Stimulated activated CD4-positive, alpha-beta T cell treated with anti-CD3 and anti-CD28 coated beads, Interleukin-4, amount 100 ng/mL, for 24 hours (primary cell): ENCODE results near the gene NHERF1.

ENCODE experiments used
- DNase-seq: peaks from one replicate; pipeline ENCODE4 v3.0.0-alpha.2; 2020

The NHERF1 gene

GRCh38 chr17:74733365-74734122 lies 14.9 kb upstream of the NHERF1 start:
- DNase-seq: no peak

GRCh38 chr17:74734256-74734655 lies 14.2 kb upstream of the NHERF1 start:
- no peak for DNase-seq

GRCh38 chr17:74736513-74737298 lies 11.7 kb upstream of the NHERF1 start, which contains the start of gene RAB37:
Gene RAB37 (plus strand): TSS chr17:74737256. CDS start chr17:74737273, 17 bp downstream.
- no peak for DNase-seq

GRCh38 chr17:74737299-74738050 lies 11.0 kb upstream of the NHERF1 start:
- peak; percentile 48 for DNase-seq

GRCh38 chr17:74738051-74738996 lies 10.1 kb upstream of the NHERF1 start:
- peak; percentile 72 for DNase-seq

GRCh38 chr17:74739227-74739831 lies 9.1 kb upstream of the NHERF1 start:
- no peak for DNase-seq

- DNase-seq: no peak
Measured at GRCh38 chr17:74740173-74740572, 8.3 kb upstream of the NHERF1 start.

- DNase-seq: no peak
Measured at GRCh38 chr17:74740641-74741387, 7.6 kb upstream of the NHERF1 start.

GRCh38 chr17:74742153-74742515 lies 6.3 kb upstream of the NHERF1 start:
- peak; percentile 45 for DNase-seq

- no peak for DNase-seq
Measured at GRCh38 chr17:74742978-74743545, 5.4 kb upstream of the NHERF1 start.

- DNase-seq: no peak
Measured at GRCh38 chr17:74743755-74744154, 4.7 kb upstream of the NHERF1 start.

- no peak for DNase-seq
Measured at GRCh38 chr17:74744349-74744713, 4.1 kb upstream of the NHERF1 start.

- DNase-seq: peak; percentile 89
Measured at GRCh38 chr17:74744714-74745547, 3.5 kb upstream of the NHERF1 start.

- DNase-seq: no peak
Measured at GRCh38 chr17:74745548-74746177, 2.8 kb upstream of the NHERF1 start.

- no peak for DNase-seq
Measured at GRCh38 chr17:74746376-74746775, 2.1 kb upstream of the NHERF1 start.

- no peak for DNase-seq
Measured at GRCh38 chr17:74746922-74747321, 1.5 kb upstream of the NHERF1 start.

GRCh38 chr17:74748279-74748528 lies 224 bp upstream of the NHERF1 start:
- DNase-seq: no peak

- DNase-seq: peak; percentile 44
Measured at GRCh38 chr17:74749279-74750038, 1.0 kb downstream of the NHERF1 start.

- DNase-seq: no peak
Measured at GRCh38 chr17:74750039-74750326, 1.6 kb downstream of the NHERF1 start.
